Measurements from ENCODE around the gene MVD. TPM values are rescaled to one million over a fixed set of nuclear protein-coding genes. Genes with fewer than 3 reads are reported as not detected.
A peak's percentile ranks its signal among the peaks of the same experiment; 100 is the strongest.

The MVD gene
- total and polyA plus RNA-seq, 2 of the 13 experiments (the other 11 are each of a cell fraction or from before 2014, with no cell fraction given), result 28.1 to 187 TPM

DNA sequence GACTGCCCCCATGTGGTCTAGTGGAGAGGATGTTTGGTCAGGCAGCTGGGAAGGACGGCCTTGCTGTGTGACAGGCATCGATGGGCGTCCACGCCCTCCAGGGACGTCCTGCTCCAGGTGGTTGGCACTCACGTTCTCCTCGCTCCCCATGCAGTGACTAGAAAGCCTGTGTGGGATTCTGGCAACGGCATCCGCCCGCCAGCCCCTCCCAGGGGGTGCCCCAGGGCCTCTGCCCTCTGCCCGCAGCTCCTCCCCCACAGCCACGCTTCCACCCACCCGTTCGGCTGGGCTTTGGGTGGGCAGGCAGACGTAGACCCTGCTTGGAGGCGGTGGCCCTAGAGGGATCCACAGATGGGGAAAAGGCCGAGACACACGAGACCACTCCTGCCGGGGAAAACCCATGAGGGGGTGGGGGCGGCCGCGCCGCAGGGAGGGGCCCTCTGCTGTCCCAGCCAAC lies 29.2 kb downstream of the MVD start (continued):
- no peak for TF ChIP-seq SNRNP70 (IDR thresholded peaks at IDR 0.05; ENCODE audit: low read depth, low read length)
- TF ChIP-seq SAFB2 (CRISPR knock-in tag; IDR thresholded peaks at IDR 0.05; ENCODE audit: borderline replicate concordance, low read depth), result no peak
- TF ChIP-seq ZFP37 (CRISPR knock-in tag; IDR thresholded peaks at IDR 0.05; ENCODE audit: borderline replicate concordance), result no peak
- TF ChIP-seq ZBTB7B (CRISPR knock-in tag; IDR thresholded peaks at IDR 0.05), result no peak
- no peak for TF ChIP-seq ZBTB4 (CRISPR knock-in tag; IDR thresholded peaks at IDR 0.05; ENCODE audit: borderline replicate concordance)
- no peak for TF ChIP-seq ZNF792 (CRISPR knock-in tag; IDR thresholded peaks at IDR 0.05)
- TF ChIP-seq HNRNPLL (IDR thresholded peaks at IDR 0.05; ENCODE audit: low read depth, low read length, poor library complexity, severe bottlenecking), result peak; percentile 12
- 0 out of 2 replicates have a peak, but pooled peaks have one; percentile 6 for TF ChIP-seq KDM2A (CRISPR knock-in tag; IDR thresholded peaks at IDR 0.05; ENCODE audit: borderline replicate concordance, low read depth)
- peak; percentile 99 for TF ChIP-seq ZBTB38 (CRISPR knock-in tag; IDR thresholded peaks at IDR 0.05)
- 0 out of 2 replicates have a peak, but pooled peaks have one; percentile 30 for TF ChIP-seq POLR2G (IDR thresholded peaks at IDR 0.05; ENCODE audit: low read depth, low read length)
- peak; percentile 75 for TF ChIP-seq STAG1 (CRISPR knock-in tag; IDR thresholded peaks at IDR 0.05)
- TF ChIP-seq ZNF883 (CRISPR knock-in tag; IDR thresholded peaks at IDR 0.05; ENCODE audit: not compliant biosample characterization), result peak; percentile 9
- TF ChIP-seq PRPF4 (IDR thresholded peaks at IDR 0.05; ENCODE audit: low read depth, low read length, poor library complexity, severe bottlenecking), result peak; percentile 15
- TF ChIP-seq HNRNPL (IDR thresholded peaks at IDR 0.05; ENCODE audit: low read depth, low read length), result 0 out of 2 replicates have a peak, but pooled peaks have one; percentile 39
- peak; percentile 44; the same call in 1 of the 2 replicates for TF ChIP-seq SMC3 (IDR thresholded peaks at IDR 0.05; ENCODE audit: low read length)
- 0 out of 2 replicates have a peak, but pooled peaks have one; percentile 9 for TF ChIP-seq MTA1 (CRISPR knock-in tag; IDR thresholded peaks at IDR 0.05; ENCODE audit: borderline replicate concordance)

All from HepG2 (cell line).